NCI-H460 (cell line): Measurements from ENCODE around the gene TMEM225B. TPM values are rescaled to one million over a fixed set of nuclear protein-coding genes. Genes with fewer than 3 reads are reported as not detected.
"Not testable (repeated sequence)": the region's sequence is repeated elsewhere in the genome, so short reads cannot be mapped to it uniquely, and the experiment has no call there.

Source experiments
- DNase-seq: peaks from one replicate; pipeline ENCODE4 v3.0.0-alpha.2; 2016; ENCODE audit warnings: low read depth; ENCODE audit errors: extremely low read depth
- polyA plus RNA-seq: library from polyadenylated mRNA; depleted of rRNA; stranded (reverse); fragments of >200 nt; gene quantifications from 2 replicates; pipeline ENCODE4 v1.2.3, GENCODE V29; 2014; cell fraction: nucleus; rRNA removed
- total RNA-seq: library from RNA; depleted of rRNA; stranded (reverse); fragments of >200 nt; shearing (Covaris generic); gene quantifications from 2 replicates; pipeline ENCODE4 v1.2.3, GENCODE V29; 2014; rRNA removed

TMEM225B gene, protein sequence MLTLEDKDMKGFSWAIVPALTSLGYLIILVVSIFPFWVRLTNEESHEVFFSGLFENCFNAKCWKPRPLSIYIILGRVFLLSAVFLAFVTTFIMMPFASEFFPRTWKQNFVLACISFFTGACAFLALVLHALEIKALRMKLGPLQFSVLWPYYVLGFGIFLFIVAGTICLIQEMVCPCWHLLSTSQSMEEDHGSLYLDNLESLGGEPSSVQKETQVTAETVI
- 0.87 and 1.1 TPM in 2 replicates for total RNA-seq
- polyA plus RNA-seq, result 1.1 TPM in 1 of 2 replicates, not detected in the other

DNA sequence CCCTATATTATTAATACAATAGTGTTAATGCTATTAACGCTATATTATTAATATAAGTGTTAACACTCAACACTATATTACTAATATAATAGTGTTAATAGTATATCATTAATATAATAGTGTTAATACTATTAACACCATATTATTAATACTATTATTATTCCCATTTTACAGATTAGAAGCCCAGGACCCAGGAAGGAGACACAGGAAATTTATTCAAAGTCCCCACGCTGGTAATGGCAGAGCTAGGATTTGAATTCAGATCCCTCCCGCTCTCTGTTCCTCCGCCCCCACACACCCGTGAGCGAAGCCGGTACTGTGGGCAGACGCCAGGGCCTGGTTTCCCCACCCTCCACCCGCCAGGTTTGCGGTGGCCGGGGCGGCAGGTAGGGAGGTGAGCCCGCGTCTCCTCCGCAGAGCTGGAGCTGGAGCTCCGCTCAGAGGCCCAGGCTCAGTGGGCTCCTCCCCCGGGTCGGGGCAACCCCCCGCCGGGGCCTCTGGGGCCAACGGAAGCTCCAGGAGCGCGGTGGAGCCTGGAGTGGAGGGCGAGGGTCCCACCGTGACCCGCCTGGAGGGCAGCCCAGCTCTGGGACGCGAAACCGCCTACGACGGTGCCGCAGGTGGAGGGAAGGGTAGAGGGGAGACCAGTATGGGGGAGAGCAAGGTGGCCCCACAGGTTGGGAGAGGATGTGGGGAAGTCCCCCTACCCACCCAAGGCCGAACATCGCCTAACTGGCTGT is at the start of gene TMEM225B:
Gene TMEM225B, plus strand, starts transcription at position 506 of the 740 bp plus-strand sequence. CDS start 6,122 bp downstream, outside the sequence.
- DNase-seq, result no peak

- not testable (repeated sequence) for DNase-seq
Observed at GRCh38 chr7:99549545-99549944, 48.5 kb upstream of the TMEM225B start.

DNA sequence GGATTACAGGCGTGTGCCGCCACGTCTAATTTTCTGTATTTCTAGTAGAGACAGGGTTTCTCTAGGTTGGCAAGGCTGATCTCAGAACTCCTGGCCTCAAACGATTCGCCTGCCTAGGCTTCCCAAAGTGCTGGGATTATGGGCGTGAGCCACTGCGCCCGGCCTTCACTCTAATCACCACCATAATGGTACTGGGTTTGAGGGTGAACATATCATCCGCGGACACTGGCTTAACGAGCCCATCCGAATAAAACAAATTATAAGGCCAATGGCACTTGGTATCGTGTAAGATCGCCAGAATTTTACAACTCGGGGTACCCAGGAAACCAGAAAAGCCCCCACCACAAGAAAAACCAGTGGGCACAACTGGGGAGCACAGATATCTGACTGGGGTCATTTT is 46.7 kb upstream of the TMEM225B start:
- DNase-seq, result no peak

- peak; percentile 85 for DNase-seq
Observed at GRCh38 chr7:99551767-99552463, 46.2 kb upstream of the TMEM225B start, which contains the start of gene FAM200A. TSS of gene FAM200A (minus strand) at chr7:99552114. CDS start at chr7:99548407, 3,707 bp downstream.

DNA sequence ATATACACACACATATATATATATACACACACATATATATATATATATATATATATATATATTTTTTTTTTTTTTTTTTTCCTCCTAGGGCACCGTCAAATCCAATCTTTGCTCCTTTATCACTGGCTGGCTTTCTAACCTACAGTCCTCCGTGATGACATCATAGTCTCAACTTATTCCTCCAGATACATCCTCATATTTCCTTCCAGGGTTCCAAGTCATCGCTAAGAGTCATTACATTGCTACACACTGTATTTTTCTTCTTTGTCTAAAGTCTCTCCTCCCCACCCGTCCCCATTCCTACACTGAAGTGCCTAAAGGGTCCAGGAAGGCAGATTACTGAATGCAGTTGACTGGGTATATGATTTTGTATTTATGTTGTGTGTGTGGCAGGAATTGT is 45.0 kb upstream of the TMEM225B start:
- no peak for DNase-seq

DNA sequence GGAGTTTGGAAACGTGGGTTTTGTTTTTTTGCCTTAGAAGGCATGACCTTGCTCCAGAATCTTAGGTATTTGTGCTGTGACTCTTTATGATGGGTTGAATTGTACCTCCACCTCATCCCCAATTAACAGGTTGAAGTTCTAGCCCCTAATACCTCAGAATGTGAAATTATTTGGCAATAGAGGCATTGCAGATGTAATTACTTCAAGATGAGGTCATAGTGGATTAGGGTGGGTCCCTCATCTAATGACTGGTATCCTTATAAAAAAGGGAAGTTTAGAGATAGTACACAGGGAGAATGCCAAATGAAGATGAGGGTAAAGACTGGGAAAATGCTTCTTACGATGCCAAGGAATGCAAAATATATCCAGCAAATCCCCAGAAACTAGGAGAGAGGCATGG is 43.1 kb upstream of the TMEM225B start:
- no peak for DNase-seq

DNA sequence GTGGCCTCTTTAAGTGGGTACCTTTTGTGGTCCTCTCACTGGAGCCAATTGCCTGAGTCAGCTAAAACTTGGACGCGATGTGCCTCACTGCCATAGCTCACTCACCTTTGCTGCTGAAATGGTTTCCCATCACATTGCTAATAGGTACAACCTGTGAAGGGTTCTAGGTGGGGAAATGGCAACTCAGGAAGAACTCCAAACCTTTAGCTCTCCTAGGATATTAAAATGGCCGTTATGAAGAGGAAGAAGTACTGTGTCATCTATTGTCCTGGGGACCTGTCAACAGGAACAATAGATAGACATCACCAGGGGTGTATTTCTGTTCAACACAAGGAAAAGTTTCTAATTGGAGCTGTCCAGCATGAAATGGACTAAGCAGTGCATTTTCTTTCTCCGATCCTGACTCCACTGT is 40.9 kb upstream of the TMEM225B start:
- no peak for DNase-seq

GRCh38 chr7:99557940-99558305 is 40.1 kb upstream of the TMEM225B start:
- no peak for DNase-seq

- peak; percentile 88 for DNase-seq
Observed at GRCh38 chr7:99558306-99559174, 39.5 kb upstream of the TMEM225B start, which contains the start of gene ZNF655. TSS of gene ZNF655 (plus strand) at chr7:99558642. CDS start at chr7:99560560, 1,918 bp downstream.

GRCh38 chr7:99559175-99559915 is 38.7 kb upstream of the TMEM225B start:
- no peak for DNase-seq

- no peak for DNase-seq
Observed at GRCh38 chr7:99560834-99561736, 37.0 kb upstream of the TMEM225B start.

DNA sequence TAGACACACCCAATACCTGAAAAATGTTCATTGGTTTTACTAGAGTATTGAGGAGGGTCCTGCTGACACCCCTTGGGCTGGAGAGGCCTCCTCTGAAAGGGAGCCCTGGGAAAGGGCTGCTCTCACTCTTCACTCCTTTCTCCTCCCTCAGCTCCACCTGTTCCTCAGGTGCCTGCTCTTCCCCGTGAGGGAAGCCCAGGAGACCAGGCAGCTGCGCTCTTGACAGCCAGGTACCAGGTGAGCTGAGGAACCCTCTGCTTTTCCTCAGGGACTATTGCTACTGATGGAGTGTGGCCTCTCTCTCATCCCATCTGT is 36.4 kb upstream of the TMEM225B start:
- no peak for DNase-seq

- no peak for DNase-seq
Observed at GRCh38 chr7:99562114-99562784, 35.8 kb upstream of the TMEM225B start.

DNA sequence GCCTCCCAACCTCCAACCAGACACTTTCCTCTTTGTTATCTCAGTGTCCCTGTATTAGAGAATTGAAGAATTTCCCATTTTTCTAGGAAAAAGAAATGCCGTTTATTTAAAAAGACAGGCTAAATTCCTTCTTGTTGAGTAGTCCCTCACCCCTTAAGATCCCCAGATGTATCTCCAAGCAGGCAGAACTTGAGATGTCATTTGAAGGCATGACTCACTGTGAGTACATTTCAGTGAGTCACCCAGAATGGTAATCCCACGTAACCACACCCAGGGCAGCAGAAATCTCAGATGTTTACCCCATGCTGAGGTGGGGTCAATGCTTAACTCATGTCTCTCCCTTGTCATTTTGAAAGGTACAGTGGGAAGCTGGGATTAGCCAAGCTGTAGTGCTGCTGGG is 35.2 kb upstream of the TMEM225B start:
- peak; percentile 89 for DNase-seq

DNA sequence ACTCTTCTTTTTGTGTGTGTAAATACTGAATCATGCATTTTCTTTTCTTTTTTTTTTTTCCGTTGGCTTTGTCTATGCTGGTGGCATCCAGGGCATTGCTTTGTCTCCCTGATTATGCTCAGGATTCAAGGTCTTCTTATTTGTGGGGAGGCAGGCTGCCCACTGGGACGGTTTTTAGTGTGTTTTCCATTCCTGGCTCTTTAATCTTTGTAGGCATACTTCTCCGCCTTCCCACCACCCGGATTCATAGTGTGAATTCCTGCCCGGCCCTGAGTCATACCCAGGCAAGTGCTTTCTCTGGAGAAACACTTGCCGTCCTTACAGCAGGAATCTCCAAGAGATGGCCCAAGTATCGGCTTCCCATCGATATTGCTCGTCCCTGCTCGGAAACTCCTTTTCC is 34.4 kb upstream of the TMEM225B start:
- DNase-seq, result no peak

DNA sequence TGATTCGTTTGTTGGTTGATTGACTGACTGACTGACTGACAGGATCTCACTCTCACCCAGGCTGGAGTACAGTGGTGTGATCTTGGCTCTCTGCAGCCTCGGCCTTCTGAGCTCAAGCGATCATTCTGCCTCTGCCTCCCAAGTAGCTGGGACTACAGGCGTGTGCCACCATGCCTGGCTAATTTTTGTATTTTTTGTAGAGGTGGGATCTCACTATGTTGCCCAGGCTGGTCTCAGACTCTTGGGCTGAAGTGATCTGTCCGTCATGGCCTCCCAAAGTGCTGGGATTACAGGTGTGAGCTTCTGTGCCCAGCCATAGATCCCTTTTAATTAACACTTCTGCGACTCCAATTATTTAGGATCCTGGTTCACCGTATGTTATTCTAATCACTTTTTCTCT is 29.3 kb upstream of the TMEM225B start:
- not testable (repeated sequence) for DNase-seq

- DNase-seq, result no peak
Observed at GRCh38 chr7:99571768-99572167, 26.3 kb upstream of the TMEM225B start.

GRCh38 chr7:99573257-99573656 is 24.8 kb upstream of the TMEM225B start:
- DNase-seq, result no peak
